Measurements from ENCODE around the gene TMEM234.

- TF ChIP-seq POLR2A (IDR thresholded peaks at IDR 0.05) (no peak), CTCF (IDR thresholded peaks at IDR 0.05) (no peak)
These were observed 40.1 kb downstream of the TMEM234 start for GRCh38 chr1:32182060-32182459.
